HG03354 (cell line): ENCODE measurements around the gene FRRS1.
A peak's percentile ranks its signal among the peaks of the same experiment; 100 is the strongest.
"Not testable (repeated sequence)": the region's sequence is repeated elsewhere in the genome, so short reads cannot be mapped to it uniquely, and the experiment has no call there.

ENCODE experiments used
- ATAC-seq: cut with Tn5 transposase; IDR thresholded peaks from one replicate; pipeline ENCODE4 v1.9.1; 2021; ENCODE audit warnings: mild to moderate bottlenecking; ENCODE audit not compliant: unreplicated experiment, poor library complexity, severe bottlenecking

The FRRS1 gene, protein sequence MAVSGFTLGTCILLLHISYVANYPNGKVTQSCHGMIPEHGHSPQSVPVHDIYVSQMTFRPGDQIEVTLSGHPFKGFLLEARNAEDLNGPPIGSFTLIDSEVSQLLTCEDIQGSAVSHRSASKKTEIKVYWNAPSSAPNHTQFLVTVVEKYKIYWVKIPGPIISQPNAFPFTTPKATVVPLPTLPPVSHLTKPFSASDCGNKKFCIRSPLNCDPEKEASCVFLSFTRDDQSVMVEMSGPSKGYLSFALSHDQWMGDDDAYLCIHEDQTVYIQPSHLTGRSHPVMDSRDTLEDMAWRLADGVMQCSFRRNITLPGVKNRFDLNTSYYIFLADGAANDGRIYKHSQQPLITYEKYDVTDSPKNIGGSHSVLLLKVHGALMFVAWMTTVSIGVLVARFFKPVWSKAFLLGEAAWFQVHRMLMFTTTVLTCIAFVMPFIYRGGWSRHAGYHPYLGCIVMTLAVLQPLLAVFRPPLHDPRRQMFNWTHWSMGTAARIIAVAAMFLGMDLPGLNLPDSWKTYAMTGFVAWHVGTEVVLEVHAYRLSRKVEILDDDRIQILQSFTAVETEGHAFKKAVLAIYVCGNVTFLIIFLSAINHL

DNA sequence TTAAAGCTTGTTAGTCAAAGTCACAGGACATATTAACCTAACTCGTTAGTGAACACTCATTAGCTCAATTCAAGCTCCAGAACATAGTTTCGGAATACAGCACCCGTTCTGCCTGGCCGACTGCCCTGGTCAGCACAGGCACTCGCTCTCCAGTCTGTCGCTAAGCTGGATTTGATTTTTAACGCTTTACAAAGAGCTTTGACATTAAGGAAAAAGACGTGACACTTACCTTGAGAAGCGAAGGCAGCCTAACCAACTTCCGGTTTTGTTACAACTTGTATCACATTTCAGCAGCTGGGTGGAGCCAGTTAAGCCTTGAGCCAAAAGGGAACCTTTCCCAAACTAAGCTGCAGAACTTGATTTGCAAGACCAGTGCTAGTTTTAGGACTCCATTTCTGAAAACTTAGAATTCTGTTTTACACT lies at the start of gene FRRS1:
Gene FRRS1, minus strand, starts transcription at position 258 of the 423 bp plus-strand sequence. CDS start 17,867 bp downstream, outside the sequence.
- ATAC-seq, result peak; percentile 92

DNA sequence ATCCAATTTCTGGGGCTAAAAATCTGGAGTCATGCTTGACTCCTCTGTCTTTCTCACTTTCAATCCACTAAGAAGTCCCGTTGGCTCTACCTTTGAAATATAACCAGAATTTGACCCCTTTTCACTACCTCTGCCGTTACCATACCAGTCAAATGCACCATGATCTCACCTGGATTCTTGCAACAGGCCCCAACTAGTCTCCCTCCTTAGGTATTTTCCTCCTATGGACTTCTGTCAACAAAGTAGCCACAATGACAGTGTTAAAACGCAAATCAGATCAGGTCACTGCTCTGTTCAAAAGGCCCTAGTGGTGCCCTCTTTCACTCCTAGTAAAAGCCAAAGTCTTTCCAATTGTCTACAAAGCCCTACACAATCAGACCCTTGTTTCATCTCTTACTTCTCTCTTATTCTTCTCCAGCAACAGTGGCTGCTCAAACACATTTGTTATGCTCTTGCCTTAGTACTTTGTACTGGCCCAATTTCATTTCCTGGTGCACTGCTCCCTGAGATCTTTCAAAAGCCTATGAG lies 48.0 kb upstream of the FRRS1 start:
- ATAC-seq, result no peak

DNA sequence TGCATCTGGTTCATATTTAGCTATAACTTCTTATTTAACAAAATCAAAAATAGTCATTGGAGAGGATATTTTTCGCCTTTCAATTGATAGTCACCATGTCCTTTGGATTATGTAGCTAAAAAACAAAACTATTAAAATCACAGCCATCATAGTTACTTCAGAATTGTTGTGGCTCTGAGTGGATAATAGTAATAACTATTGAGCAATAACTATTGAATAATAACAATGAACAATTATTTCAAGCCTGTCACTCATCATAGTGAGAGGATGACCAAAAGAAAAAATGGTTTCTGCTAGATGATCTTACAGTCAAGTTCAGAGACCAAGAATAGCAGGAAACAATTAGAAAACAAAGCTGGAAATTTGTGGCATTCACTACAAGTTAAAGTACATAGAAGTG lies 45.3 kb upstream of the FRRS1 start:
- ATAC-seq, result no peak

DNA sequence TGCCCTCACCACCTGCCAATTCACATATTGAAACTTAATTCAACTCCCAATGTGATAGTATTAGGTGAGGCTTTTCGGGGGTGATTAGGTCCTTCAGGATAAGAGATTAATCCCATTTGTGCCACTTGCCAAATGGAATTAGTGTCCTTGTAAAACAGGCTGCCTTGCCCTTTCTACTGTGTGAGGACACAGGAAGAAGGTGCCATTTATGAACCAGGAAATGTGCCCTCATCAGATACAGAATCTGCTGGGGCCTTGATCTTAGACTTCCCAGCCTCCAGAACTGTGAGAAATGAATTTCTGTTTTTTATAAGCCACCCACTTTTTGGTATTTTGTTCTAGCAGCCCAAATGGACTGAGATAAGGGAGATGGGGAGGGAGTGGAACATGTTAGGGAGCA lies 44.6 kb upstream of the FRRS1 start:
- no peak for ATAC-seq

DNA sequence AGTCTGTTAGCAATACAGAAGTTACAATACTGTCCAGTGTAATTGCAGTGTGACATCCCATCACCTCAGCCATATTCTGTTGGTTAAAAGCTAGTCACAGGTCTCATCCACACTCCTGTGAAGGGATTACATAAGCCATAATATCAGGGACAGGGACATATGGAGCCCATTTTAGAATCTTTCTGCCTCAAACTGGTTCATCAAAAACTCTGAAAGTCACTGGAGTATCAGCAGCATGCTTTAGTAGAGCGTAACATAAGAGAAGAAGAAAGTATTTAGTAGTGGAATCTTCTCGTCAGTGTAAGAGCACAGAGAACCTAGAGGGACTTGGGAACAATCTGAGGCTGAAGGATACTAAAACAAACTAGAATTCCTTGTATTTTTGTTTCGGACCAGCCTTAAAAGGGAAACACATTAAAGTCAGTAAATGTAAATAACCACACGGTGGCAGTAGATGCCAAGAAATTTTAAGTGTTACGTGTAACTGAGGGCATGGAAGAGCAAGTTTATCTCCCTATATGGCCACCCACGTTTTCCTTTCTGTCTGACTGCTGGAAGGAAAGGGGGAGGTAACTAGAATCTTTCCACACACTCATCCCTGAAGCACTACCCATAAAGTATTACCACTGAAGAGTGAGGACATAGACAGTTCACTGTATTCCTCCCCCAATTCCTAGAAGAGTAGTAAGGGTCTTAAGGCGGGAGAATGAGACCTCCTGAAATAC lies 42.1 kb upstream of the FRRS1 start:
- peak; percentile 94 for ATAC-seq

DNA sequence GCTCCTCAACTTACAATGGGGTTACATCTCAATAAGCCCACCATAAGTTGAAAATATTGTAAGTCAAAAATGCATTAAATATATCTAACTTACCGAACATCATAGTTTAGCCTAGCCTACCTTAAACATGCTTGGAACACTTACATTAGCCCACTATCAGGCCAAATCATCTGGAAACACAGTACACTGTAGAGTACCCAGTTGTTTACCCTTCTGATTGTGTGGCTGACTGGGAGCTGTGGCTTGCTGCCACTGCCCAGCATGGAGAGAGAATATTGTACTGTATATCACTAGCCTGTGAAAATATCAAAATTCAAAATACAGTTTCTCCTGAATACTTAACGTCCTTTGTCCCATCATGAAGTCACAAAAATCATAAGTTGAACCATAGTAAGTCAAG lies 40.4 kb upstream of the FRRS1 start:
- no peak for ATAC-seq

DNA sequence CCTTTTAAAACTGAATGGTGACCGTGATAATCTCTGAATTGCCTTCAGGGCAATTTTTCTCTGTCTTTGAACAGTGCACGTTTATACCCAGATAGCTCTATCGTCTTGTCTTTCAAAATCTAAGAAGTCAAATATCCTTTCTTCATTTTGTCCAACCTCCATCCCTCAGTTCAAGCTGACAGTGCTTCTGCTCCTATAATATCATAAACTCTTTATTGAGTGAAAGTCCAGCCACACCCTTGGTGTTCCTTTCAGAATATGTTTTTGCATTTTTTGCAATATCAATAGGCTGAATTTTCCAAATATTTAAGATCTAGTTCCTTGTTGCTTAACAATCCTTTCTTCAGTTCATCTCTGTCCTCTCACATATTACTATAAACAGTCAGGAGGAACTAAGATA lies 35.1 kb upstream of the FRRS1 start:
- ATAC-seq, result no peak

DNA sequence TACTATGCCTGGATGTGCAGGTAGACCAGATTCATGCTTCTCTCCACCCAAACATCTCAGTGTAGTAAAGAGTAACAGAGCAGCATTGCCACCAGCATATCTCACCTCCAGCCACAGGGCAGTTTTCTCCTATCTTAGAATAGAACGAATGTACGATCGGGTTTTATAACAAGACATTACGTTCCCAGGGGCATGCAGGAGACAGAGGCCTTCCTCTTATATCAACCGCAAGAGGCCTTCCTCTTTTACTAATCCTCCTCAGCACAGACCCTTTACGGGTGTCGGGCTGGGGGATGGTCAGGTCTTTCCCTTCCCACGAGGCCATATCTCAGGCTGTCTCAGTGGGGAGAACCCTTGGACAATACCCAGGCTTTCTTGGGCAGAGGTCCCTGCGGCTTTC lies 27.4 kb upstream of the FRRS1 start:
- not testable (repeated sequence) for ATAC-seq

DNA sequence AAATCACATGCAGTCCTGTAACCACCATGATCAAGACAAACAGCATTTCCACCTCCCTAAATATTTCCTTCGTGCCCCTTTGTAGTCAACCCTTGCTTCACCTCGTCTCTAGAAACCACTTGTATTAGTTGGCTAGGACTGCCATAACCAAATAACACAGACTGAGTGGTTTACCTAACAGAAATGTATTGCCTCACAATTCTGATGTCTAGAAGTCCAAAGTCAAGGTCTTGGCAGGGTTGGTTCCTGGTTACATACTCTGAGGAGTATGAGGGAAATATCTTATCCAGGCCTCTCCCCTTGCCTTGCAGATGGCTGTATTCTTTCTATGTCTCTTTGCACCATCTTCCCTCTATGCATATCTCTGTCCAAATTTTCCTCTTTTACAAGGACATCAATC lies 23.3 kb upstream of the FRRS1 start:
- ATAC-seq, result no peak

DNA sequence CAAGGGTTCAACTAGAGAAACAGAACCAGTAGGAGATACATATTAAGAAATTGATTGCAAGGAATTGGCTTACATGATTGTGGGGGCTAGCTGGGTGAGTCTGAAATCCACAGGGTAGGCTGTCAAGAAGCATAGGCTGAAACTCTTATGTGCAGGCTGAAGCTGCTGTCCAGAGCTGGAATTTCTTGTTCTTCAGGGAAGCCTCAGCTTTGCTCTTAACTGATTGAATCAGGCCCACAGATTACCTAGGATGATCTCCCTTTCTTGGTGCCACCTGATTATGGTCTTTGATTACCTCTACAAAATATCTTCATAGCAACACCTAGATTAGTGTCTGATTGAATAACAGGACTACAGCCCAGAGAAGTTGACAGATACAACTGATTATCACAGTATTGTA lies 22.5 kb upstream of the FRRS1 start:
- ATAC-seq, result no peak

DNA sequence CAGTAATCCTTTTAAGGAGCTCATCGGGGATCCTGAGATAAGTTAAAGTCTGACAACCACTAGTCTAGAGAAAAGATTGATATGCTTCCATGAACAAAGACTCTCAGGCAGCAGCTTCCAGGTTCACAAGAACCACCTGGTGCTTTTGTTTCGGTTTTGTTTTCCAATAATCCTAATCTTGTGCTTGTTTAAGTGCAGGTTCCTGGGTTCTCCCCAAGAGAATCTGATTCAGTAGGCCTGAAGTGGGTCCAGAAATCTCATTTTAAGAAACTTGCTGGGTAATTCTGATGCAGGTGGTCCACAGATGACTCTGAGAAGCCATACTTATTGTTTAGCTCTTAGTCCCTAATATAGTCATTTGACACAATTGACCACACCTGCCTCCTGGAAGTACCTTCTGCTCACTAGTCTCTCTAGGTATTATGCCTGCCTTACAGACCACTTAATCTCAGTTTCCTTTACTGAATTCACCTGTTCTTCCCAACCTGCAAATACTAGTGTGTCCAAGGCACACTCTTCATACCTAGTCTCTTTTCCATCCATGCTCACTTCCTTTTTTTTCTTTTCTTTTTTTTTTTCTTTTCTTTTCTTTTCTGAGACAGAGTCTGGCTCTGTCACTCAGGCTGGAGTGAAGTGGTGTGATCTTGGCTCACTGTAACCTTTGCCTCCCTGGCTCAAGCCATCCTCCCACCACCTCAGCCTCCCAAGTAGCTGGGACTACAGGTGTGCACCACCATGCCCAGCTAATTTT lies 20.5 kb upstream of the FRRS1 start:
- peak; percentile 88 for ATAC-seq

DNA sequence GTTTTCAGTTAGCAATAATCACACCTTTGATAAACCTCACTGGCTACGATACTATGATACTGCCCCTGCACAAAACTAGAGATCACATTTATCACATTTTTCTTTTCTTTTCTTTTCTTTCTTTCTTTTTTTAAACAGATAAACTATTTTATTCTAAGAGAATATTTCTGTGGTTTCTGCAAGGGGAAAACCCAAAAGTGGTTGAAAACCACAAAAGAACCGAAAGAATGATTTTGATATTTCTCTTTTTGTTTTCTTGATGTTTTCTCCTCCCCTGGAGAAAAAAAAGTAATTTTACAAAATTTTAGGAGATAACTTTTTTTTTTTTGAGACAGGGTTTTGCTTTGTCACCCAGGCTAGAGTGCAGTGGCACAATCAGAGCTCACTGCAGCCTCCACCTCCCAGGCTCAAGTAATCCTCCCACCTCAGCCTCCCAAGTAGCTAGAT lies 18.4 kb upstream of the FRRS1 start:
- no peak for ATAC-seq

DNA sequence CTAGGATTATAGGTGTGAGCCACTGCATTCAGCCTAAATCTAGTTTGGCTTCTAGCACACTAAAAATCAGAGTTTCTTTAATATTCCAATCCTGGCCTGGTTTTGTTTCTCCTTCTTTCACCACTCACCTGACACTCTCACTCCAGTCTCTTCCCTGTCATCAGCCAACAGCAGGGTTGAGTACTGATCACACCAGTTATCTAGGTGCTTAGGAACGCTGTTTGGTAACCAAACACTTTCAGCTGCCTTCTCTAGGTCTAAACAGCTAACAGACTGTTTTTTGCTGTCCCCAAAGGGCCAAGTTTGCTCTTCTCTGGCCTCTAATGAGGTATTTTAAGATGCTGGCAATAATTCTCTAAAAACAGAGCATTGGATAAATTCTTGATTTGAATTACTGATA lies 17.7 kb upstream of the FRRS1 start:
- no peak for ATAC-seq

DNA sequence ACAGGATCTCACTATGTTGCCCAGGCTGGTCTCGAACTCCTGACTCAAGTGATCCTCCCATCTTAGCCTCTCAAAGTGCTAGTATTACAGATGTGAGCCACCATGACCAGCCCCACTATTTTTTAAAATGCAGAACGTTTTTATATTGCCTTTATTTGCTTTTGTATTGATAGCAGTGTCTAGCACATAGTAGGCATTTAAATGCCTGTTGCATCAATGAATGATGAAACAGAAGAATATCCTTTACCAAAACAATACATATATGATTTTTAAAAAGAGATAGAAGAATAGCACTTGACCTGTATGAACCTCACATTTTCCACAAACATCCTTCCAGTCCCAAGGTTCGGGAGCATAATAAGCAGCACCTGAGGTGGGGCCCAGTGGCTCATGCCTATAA lies 16.5 kb upstream of the FRRS1 start:
- ATAC-seq, result no peak

DNA sequence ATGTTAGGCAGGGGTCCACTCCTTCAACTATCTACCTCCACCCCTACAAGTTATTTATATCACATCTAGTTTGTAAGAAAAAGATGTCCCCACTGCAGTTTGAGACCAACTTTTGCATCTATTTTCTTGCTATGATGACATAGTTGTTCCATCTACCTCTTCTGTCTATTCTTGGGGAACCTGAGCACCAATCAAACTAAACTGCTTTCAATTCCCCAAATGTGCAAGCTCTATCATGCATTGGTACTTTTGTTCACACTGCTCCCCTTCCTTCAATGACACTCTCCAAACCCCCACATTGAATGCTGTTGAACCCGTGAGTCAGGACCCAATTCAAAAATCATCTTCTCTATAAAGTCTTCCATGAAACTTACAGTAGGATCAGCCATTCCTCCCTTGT lies 16.0 kb upstream of the FRRS1 start:
- ATAC-seq, result no peak

DNA sequence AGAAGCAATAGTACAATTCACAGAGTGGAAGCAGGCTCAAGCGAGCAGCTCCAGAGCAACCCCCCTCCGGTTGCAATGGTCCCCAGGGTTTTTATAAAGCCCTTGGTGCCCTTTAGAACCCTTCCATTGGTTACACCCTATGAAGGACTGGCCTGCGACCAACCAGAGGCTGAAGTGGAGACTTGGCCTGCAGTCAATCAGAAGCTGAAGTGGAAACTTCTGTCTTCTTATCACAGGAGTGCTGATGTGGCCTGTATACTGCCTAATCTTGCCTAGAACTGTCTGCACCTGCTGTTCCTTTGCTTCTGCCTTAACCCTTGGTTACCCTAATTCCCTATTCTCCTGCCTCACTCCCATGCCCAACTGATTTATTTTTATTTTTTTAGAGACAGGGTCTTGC lies 15.4 kb upstream of the FRRS1 start:
- ATAC-seq, result no peak

DNA sequence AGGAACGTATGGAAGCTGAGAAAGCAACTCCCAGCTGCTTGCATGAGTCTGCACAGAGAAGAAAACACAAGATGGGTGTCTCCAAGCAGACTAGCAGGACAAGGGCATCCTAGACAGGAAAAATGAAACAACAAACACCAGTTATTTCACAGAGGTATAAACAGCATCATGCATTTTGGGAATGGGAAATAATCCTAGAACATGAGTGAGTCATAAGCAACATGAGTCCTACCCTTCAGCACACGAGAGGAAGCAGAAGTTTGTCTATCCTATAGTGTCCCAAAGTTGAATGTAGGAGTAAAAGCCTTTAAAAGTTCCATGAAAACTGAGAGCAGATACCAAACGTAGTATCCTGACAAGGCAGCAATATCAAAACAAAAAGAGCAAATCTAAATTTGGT lies 11.3 kb upstream of the FRRS1 start:
- ATAC-seq, result no peak

DNA sequence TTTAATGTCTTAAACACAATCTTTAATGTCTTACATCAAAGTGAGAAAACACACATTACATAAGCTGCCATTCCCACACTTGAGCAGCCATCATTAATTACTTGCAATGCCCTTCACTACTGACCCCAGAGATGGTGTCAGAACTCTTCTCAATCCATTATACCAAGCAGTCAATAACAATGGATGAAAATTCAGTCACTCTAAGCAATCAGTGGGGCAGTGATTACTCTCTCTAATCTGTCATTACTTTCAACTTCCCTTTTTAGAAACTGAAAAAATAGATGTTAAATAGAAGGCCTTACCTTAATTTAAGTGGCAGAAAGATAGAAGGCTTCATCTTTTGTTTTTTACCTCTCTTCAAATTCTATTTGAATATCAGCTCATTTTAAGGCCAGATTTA lies 9.7 kb upstream of the FRRS1 start:
- no peak for ATAC-seq

DNA sequence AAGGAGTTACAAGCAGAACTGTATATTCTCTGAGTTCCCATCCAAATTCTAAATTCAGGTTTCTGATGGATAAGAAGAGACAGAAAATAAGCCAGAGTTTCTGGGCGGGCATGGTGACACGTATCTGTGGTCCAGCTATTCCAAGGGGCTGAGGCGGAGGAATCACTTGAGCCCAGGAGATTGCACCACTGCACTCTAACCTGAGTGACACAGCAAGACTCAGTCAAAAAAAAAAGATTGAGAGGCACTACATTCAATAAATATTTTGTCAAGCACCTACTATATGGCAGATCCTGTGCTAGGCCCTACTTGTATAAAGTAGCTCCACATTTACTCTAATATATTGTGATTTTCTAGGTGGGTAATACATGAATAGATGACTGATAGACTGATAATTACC lies 6.4 kb upstream of the FRRS1 start:
- no peak for ATAC-seq

DNA sequence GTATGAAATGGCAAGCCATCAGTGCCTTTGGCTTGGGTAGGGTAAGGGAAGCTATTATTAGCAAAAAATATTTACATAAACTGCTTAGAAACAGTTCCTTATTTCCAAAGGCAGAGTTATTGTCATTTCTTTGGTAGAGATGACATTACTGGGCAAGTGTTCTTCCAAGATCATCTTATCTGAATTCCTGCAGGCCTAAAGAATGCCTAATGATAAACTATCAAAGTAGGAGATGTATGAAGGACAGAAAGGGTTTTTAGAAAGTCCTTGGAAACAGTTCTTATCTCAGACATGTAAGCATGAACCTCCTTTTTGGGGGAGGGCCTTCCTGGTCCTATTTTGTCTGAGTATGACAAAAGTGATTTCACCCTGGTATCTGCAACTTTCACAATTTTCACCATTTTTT lies 5.1 kb upstream of the FRRS1 start:
- ATAC-seq, result no peak
